GM12878 (cell line): Measurements from ENCODE around the gene PTCD1. TPM values are rescaled to one million over a fixed set of nuclear protein-coding genes. Genes with fewer than 3 reads are reported as not detected.
A peak's percentile ranks its signal among the peaks of the same experiment; 100 is the strongest.

Experiments used
- ATAC-seq: fragments of 200-7000 bp; cut with Tn5 transposase; 3 replicates; pipeline ENCODE4 v1.9.1; 2020; ENCODE audit warnings: mild to moderate bottlenecking, moderate library complexity
- BruUV-seq: library from RNA; stranded (reverse); fragments of 400-500 nt; replicated peaks from 2 replicates; lab custom pipeline; 2021; lab: Mats Ljungman, UMichigan
- CTCF ChIA-PET: fragments of 300-600 bp; sonication (Branson Sonifier 250); formaldehyde crosslinking; extraction: SDS; loops from one replicate; lab custom pipeline; 2021; ENCODE audit warnings: inconsistent platforms; lab: Yijun Ruan, JAX
- POLR2A ChIA-PET: fragments of 350-600 bp; formaldehyde crosslinking; extraction: SDS; loops from one replicate; lab custom pipeline; 2021; ENCODE audit warnings: inconsistent platforms; lab: Charles Lee
- RAD21 ChIA-PET: fragments of 300-600 bp; sonication (Branson Sonifier 250); formaldehyde crosslinking; loops from one replicate; lab custom pipeline; 2023; ENCODE audit warnings: antibody characterized with exemption; ENCODE audit not compliant: unreplicated experiment; lab: Charles Lee
- SMC1A ChIA-PET: fragments of 300-600 bp; sonication (Branson Sonifier 250); formaldehyde crosslinking; loops from one replicate; lab custom pipeline; 2023; ENCODE audit not compliant: unreplicated experiment, uncharacterized antibody; lab: Charles Lee
- DNase-seq: peaks from one replicate; pipeline ENCODE4 v3.0.0-alpha.2; 2011; ENCODE audit warnings: low read depth, low spot score
- FAIRE-seq: peaks from 3 replicates; lab custom pipeline; 2011; peaks lifted over from hg19 to GRCh38; lab: Jason Lieb, UNC
- H2AFZ ChIP-seq: 2 replicates; pipeline ENCODE4 v1.6.0; 2011; ENCODE audit warnings: low read depth, low read length, control low read depth; ENCODE audit not compliant: control insufficient read depth
- H3K27ac ChIP-seq: 2 replicates; pipeline ENCODE4 v1.5.1; 2011; ENCODE audit warnings: control low read depth; ENCODE audit not compliant: control insufficient read depth, insufficient read depth
- H3K27me3 ChIP-seq, 2 experiments: replicated peaks in 1 of 2; 2 replicates each; pipeline versions ENCODE4 v1.6.0 to v1.6.1; 2011; ENCODE audit warnings: low read length in 1 of 2; ENCODE audit not compliant: control insufficient read depth in 2 of 2, insufficient read depth in 2 of 2
- H3K36me3 ChIP-seq, 2 experiments: 2 replicates each; pipeline ENCODE4 v1.5.1; 2011; ENCODE audit warnings: low read length in 1 of 2; ENCODE audit not compliant: control insufficient read depth in 2 of 2, insufficient read depth in 2 of 2
- H3K4me1 ChIP-seq: 2 replicates; pipeline ENCODE4 v1.6.1; 2011; ENCODE audit warnings: mild to moderate bottlenecking, low read length, moderate library complexity, mixed read lengths; ENCODE audit not compliant: control insufficient read depth, insufficient read depth
- H3K4me2 ChIP-seq: 2 replicates; pipeline ENCODE4 v1.6.0; 2011; ENCODE audit warnings: control low read depth; ENCODE audit not compliant: control insufficient read depth, insufficient read depth
- H3K4me3 ChIP-seq: fragments of 200-600 bp; sonication (generic); 2 replicates; pipeline ENCODE4 v1.5.1; 2016
- H3K79me2 ChIP-seq: 2 replicates; pipeline ENCODE4 v1.6.0; 2011; ENCODE audit warnings: low read length; ENCODE audit not compliant: control insufficient read depth, insufficient read depth
- H3K9ac ChIP-seq: 2 replicates; pipeline ENCODE4 v1.8.0; 2011; ENCODE audit warnings: low read length, control low read depth, mixed read lengths; ENCODE audit not compliant: control insufficient read depth, insufficient read depth
- H3K9me3 ChIP-seq: replicated peaks from 3 replicates; pipeline ENCODE4 v1.5.1; 2011; ENCODE audit warnings: mild to moderate bottlenecking, low read length; ENCODE audit not compliant: control insufficient read depth, insufficient read depth
- H4K20me1 ChIP-seq: 2 replicates; pipeline ENCODE4 v1.6.0; 2011; ENCODE audit not compliant: control insufficient read depth, insufficient read depth
- CBX3 ChIP-seq: fragments of 200-600 bp; sonication (generic); IDR thresholded peaks from 2 replicates; pipeline ENCODE4 v1.6.1; 2016; ENCODE audit warnings: low read depth, borderline replicate concordance
- MLLT1 ChIP-seq: fragments of 450-650 bp; IDR thresholded peaks from 2 replicates; pipeline ENCODE4 v1.6.1; 2016; ENCODE audit warnings: mild to moderate bottlenecking
- WGBS: methylation state at CpG from one replicate; pipeline ENCODE4 v1.1.6; 2016; ENCODE audit warnings: low lambda C conversion rate; ENCODE audit not compliant: insufficient replicate concordance, insufficient coverage; ENCODE audit errors: missing lambda C conversion rate; 5-methylcytosine and 5-hydroxymethylcytosine counted together
- in situ Hi-C: fragments of 300-500 bp; cut with MboI; formaldehyde crosslinking; loops from 9 replicates; pipeline ENCODE4 v1.14.3; 2018; ENCODE audit warnings: mixed read lengths
- intact Hi-C: fragments of 100-400 bp; cut with micrococcal nuclease; formaldehyde crosslinking; loops from one replicate; pipeline ENCODE4 v1.14.2; 2022; ENCODE audit not compliant: unreplicated experiment
- polyA plus RNA-seq, 11 experiments: library from polyadenylated mRNA; depleted of rRNA in 4 of 11; unstranded in 6 of 11; stranded (reverse) in 5 of 11; fragments of >200 nt; fragmentation: Nextera tagmentation in 4 of 11; fragmentation: Illumina TruSeq in 1 of 11; extraction: Ambion mirVana in 4 of 11; extraction: Trizol in 1 of 11; gene quantifications; 1 replicate in 1 of 11; 2 replicates in 10 of 11; pipeline versions ENCODE4 v1.2.1 to v1.2.3, GENCODE V29; 2011 to 2016; ENCODE audit warnings: inconsistent platforms in 2 of 11, missing spikeins in 2 of 11, low read depth in 1 of 11
- total RNA-seq, 4 experiments: library from RNA; depleted of rRNA in 3 of 4; stranded (reverse); fragments of >200 nt in 3 of 4; fragmentation: Illumina TruSeq in 1 of 4; extraction: Trizol in 1 of 4; gene quantifications; 2 replicates each; pipeline versions ENCODE4 v1.2.1 to v1.2.3, GENCODE V29; 2013 to 2021

The PTCD1 gene
- total and polyA plus RNA-seq, 10 of the 15 experiments (the other 5 are each of a cell fraction or from before 2014, with no cell fraction given): 0.26 to 9.7 (median 5.0) TPM

GRCh38 chr7:99373091-99374066 lies 65.2 kb downstream of the PTCD1 start:
- ChIA-PET SMC1A (interaction anchor here (0.6 to 1.0 kb wide), 2 partner anchors 21 to 35 kb away, joined by 3 to 4 read pairs; partner anchors contain the start of genes BUD31 and PDAP1), CTCF (no interaction called here), POLR2A (interaction anchor here (0.6 to 1.8 kb wide), 4 partner anchors 35 to 279 kb away, joined by 4 to 9 read pairs (median 6); partner anchors contain the start of genes BUD31 and PDAP1), RAD21 (no interaction called here)
- FAIRE-seq (no peak), DNase-seq (no peak), ATAC-seq (no peak)
- TF ChIP-seq CBX3 (no peak), MLLT1 (peak; percentile 84)
- in situ Hi-C loops: no loop called here
- Histone ChIP-seq H3K79me2 (peaks cover 34% of the 10 kb centered on the region), H3K4me3 (peak overlapping the region; percentile 96), H3K4me1 (peaks cover 14% of the 10 kb centered on the region; the same call in 1 of the 2 replicates), H4K20me1 (no peaks in the 10 kb centered on the region; the same call in 1 of the 2 replicates), H3K36me3 (peaks cover 0 to 7% of the 10 kb centered on the region in 2 experiments; a peak in 3 of 4 replicates), H3K27me3 (no peaks in the 10 kb centered on the region), H3K27ac (no peak overlapping the region), H2AFZ (no peak overlapping the region; the same call in 1 of the 2 replicates), H3K9me3 (no peaks in the 10 kb centered on the region), H3K9ac (peak overlapping the region; percentile 83), H3K4me2 (peak overlapping the region; percentile 94; the same call in 1 of the 2 replicates)
- WGBS: 75% methylated on average over 41 of the region's 41 CpGs
- intact Hi-C loops: loop anchor here (5.0 kb wide), 1 partner anchor 34 kb away; the partner anchor contains the start of genes BUD31 and PDAP1
- TSS peak; percentile 55 for BruUV-seq
